A204.1 (cell line): Measurements from ENCODE around the gene IL9.

ENCODE experiments used
- FAIRE-seq: peaks from 2 replicates; lab custom pipeline; 2012; peaks lifted over from hg19 to GRCh38; lab: Jason Lieb, UNC

IL9 gene

DNA sequence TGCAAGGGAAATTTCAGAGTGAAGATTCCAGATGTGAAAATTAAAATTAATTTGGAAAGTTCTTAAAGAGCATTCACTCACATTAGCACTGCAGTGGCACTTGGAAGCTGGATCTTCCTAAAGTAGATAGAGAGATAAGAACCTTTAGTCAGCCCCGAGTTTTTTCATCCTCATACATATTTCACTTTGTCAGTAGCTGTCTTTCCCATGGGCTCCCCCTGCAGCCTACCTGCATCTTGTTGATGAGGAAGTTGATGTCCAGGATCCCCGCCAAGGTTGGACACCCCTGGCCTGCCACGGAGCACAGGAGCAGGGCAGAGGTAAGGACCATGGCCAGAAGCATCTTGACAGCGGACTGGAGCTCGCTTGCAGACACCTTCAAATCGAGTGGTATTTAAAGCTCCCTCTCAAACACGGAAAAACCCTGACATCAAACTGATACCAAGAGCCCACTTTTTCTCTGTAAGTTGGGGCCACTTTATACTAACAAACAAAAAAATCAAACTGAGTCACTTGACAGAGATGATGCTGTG lies at the start of gene IL9:
Gene IL9 (minus strand): TSS at position 368 of the 533 bp plus-strand sequence. CDS start 25 bp downstream, at position 343.
- no peak for FAIRE-seq

- FAIRE-seq: peak; percentile 90
Measured at GRCh38 chr5:135944967-135945560, 49.4 kb upstream of the IL9 start.

GRCh38 chr5:135944564-135944963 lies 48.9 kb upstream of the IL9 start:
- no peak for FAIRE-seq

DNA sequence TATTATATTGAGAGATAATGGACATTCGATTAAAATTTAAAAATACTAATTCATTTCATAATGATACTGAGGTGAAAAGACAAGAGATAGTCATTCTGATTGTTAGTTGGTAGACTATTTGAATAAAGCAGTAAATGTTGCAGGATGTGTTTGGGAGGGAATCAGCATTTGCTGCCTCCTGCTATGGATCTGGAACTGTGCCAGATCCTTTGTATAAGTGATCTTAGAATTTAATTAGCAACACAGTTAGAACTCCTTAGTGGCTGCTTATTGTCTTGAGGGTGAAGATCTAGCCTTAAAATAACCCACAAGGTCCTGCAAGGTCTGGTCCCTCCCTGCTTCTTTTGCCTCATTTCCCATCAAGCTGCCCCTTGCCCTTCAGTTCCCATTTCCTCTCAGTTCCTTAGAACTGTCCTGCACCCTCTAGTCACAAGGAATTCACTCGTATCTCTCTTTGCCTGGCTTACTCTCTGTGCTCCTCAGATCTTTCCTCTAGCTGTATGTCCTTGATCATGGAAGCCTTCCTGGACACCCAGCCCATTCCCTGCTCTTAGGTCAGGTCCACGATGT lies 46.6 kb upstream of the IL9 start:
- no peak for FAIRE-seq

GRCh38 chr5:135941711-135942110 lies 46.1 kb upstream of the IL9 start:
- FAIRE-seq: peak; percentile 29

- no peak for FAIRE-seq
Measured at GRCh38 chr5:135937245-135937911, 41.7 kb upstream of the IL9 start.

DNA sequence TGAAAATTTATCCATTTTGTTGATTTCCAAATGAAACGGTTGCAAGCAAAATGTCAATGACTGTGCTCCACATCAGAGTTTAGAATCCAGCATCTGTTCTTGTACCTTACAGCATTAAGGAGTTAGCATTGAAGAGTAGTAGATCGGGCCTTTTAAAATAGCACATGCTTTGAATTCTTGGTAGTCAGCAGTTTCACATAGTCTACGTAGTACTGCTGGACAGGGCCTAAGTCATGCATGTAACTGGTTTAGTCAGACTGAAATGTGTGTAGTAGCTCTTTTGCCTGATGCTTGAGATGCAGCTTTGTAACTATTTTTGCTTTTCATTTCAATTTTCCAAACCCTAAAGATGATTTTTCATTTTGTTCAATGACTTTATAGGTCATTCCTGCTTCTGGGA lies 39.3 kb upstream of the IL9 start:
- no peak for FAIRE-seq

DNA sequence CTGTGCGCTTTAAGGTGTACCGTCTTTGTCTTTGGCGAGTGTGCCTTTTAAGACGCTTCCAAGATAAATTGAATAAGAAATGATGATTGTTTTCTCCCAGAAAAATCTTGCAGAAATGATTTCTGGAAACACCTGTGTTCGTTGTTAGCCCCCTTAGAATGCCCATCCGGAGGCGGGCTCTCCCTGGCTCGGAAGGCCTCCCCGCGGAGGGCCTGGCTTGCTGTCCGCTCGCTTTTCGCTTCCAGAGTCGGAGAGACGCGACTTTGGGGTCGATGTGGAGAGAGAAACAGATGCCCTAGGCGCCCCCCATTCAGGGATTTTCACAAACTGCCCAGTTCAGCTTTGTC lies 35.3 kb upstream of the IL9 start:
- FAIRE-seq: no peak

DNA sequence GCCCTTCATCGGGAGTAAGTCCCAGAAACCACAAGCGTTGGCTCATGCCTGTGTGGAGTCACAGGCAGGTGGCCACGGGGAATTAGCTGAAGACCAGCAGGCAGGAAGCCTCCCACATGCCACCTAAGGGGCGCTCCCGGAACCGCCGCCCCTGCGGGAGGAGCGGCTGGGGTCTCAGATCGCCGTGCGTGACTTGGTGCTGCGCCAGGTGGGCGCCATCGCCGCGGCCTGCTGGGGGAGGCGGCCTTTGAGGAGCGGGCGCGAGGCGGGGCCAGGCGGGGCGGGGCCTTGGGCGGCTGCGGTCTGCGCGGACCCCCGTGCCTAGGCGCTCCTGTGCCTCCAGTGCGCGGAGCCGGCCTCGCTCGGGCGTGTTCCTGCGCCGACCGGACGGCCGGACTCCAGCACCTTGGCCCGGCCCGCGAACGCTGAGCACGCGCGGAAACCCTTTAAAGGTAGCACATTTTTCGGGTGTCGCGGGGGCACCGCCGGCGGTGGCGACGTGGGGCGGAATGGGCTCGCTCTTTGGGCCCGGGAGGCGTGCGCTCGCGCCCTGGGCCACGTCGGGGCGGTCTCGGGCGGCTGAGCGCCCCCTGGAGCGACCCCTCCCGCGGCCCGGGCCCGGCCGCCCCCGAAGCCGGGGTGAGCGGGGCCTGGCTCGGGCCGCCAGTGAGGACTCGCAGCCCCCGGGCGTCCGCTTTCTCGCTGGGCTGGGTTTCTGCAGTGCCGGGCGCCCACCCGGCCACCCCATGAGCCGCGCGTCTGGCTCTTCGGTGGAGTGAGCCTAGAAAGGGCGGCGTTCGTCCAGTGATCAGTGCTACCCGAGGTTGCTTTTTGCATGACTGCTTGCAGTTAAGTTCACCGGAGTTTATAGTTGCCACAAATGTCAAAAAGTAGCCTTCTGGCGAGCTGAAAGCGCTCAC lies 34.6 kb upstream of the IL9 start:
- no peak for FAIRE-seq

DNA sequence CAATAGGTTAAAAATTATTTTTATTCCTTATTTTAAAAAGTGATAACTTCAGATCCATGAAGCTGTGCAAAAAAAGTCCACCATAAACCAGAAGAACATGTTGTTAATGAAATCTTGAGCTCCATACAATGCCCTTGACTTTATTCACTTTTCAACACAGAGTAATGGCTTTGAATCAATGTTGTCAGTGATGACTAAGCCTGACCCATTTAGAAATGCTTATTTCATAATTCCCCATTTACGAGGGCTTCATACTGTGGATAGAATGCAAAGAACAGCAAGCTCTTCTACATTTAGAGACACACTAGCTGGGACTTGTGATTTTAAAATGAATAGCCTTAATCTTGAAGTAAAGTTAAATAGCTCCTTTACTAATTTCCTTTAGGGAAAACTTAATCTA lies 25.7 kb upstream of the IL9 start:
- FAIRE-seq: no peak

- FAIRE-seq: no peak
Measured at GRCh38 chr5:135920199-135920598, 24.6 kb upstream of the IL9 start.

GRCh38 chr5:135916638-135917263 lies 21.1 kb upstream of the IL9 start:
- FAIRE-seq: no peak

DNA sequence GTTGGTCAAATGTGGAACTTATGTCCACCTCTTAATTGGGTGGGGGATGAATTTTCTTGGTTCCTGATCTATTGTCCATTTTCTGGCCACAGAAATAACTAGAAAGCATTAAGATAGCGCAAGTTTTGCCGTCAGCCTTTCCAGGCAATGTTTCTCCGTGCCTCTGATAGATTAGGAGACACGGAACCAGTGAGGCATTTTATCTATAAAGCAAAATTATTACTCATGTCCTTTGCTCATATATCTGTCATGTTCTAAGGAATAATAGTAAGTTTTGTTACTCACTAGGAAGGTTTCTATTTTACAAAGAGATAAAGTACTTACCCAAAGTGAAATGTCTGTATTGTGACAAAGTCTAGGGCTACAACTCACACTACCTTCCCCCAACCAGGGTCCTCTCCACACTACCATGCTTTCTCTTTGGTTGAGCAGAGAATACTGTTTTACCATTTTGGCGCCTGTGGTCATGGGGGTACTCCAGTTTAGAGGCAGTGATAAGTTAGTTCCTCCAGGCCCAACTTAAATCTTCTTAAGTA lies 19.9 kb upstream of the IL9 start:
- FAIRE-seq: no peak

DNA sequence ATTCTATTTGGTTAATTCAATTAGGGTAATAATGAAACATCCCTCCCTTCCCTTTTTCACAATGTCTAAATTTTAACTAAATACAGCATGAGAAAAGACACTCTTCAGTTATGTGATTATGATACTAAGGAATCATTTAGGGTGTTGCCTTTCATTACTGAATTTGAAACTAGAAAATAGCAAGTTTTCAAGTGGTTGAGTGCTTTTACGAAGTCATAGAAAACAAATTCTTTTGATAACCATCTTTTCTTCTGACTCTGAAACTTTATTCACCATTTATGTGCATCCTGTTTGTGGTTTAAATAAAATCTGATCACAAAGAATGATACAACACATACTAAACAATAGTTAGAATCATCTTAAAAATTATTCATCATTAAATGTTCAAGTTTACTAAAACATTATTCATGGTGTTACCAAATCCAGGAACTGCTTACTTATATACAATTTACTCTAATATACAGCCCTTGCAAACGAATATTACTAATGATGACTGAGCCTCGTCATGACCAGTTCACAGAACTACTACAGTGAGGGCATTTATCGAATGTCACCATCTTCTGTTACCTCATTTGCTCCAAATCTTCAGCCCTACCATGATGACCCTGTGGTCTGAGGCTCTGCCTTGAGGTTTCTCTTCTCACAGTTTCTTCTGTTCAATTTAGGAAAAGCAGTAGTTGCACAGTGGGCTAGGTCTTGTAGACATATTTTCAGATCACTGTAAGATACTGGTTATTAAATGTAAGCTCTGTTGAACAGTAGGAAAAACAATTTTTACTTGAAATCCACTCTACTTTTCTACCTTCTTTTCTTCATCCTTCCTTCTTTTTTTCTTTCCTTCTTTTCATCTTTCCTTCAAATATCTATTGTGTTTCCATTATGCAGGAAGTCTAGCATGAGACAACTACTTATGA lies 18.3 kb upstream of the IL9 start:
- no peak for FAIRE-seq

DNA sequence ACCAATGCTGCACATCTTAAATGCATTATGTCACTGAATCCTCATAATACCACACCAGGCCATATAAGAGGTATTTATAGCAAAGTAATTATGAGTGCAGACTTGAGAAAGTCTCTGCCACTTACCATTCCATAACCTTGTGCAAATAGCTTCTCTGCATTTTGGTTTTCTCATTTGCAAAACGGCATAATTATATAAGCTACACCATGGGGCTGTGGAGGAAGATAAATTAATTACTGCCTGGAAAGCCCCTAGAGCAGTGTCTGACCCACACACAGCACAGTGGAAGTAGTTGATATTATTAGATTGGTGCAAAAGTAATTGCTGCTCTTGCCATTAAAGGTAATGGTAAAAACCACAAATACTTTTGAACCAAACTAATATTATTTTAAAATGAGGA lies 9.5 kb upstream of the IL9 start:
- FAIRE-seq: no peak

DNA sequence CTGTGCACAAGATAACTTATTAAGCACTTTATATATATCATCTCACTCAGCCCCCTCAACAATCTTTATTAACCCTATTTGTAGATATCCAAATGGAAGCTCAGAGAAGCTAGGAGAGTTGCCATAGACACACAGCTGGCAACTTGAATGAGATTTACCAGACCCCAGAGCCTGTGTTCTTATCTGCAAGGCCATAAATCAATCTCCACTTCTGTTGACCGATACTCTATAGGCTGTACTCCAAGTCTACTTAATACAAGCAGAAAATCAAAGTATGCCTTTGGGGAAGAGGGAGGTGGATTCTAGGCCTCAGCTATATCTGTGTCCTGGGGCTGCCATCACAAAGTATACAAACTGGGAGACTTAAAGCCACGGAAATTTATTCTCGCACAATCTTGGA lies 6.0 kb upstream of the IL9 start:
- FAIRE-seq: no peak

GRCh38 chr5:135900276-135900675 lies 4.6 kb upstream of the IL9 start:
- no peak for FAIRE-seq

- FAIRE-seq: no peak
Measured at GRCh38 chr5:135898651-135899050, 3.0 kb upstream of the IL9 start.

DNA sequence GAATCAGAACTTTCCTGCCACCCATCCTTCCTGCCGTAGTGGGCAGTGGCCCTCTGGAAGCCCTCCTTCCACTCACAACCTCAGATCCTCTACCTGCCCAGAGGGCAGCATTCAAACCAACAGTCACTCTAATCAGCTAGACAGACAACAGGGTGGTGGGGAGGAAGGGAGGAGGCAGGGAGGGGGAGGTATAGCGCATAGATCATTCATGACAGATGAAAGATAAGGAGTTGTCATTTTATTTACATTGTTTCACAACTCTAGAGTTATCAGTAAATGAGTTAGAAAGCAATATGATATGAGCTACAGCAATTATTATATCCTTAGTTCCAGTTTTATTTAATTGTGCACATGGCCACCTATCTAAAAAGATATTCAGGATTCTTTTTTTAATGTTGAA lies 852 bp downstream of the IL9 start:
- no peak for FAIRE-seq

- no peak for FAIRE-seq
Measured at GRCh38 chr5:135894276-135894675, 1.4 kb downstream of the IL9 start.

- no peak for FAIRE-seq
Measured at GRCh38 chr5:135891791-135892190, 3.9 kb downstream of the IL9 start.
